ENCODE measurements around the gene LRRTM1.

- no peak for TF ChIP-seq POLR2AphosphoS5 (IDR thresholded peaks at IDR 0.05; ENCODE audit: low read depth, low read length)
- TF ChIP-seq TAF1 (IDR thresholded peaks at IDR 0.05; ENCODE audit: low read depth, low read length) = no peak
These were observed 16.0 kb downstream of the LRRTM1 start for GRCh38 chr2:80288576-80288975.

Measured in GM12891 (cell line).